Activated CD4-positive, alpha-beta T cell treated with anti-CD3 and anti-CD28 coated beads, Interleukin-2, amount 50 U/mL, for 48 hours (primary cell): Measurements from ENCODE around the gene CCDC80.

Experiments
- DNase-seq, 2 experiments: peaks; one replicate each; pipeline ENCODE4 v3.0.0-alpha.2; 2020

The CCDC80 gene

DNA sequence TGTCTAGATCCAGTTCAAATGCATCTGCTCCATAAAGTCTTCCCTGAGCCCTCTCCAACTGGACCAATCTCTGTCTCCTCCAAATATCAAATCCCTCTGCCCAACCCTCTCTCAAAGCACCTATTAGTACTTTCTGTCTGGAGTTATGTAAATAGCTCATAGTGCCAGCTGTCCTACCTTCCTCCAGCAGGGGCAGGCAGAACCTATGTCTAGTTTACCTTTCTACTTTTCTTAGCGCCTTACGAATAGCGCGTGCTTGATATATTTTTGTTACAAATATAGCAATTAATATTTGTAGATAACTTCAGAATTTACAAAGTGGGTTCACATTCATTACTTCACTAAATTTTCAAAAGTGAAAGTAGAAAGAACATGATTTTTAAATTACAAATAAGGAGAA, 14.0 kb upstream of the CCDC80 start:
- no peak for DNase-seq

GRCh38 chr3:112654492-112654891, 13.5 kb upstream of the CCDC80 start:
- no peak for DNase-seq

GRCh38 chr3:112653881-112654300, 12.9 kb upstream of the CCDC80 start:
- no peak for DNase-seq

GRCh38 chr3:112653209-112653871, 12.4 kb upstream of the CCDC80 start:
- DNase-seq: no peak

- DNase-seq: no peak
Measured at GRCh38 chr3:112651516-112651915, 10.6 kb upstream of the CCDC80 start.

GRCh38 chr3:112651071-112651470, 10.1 kb upstream of the CCDC80 start:
- no peak for DNase-seq

DNA sequence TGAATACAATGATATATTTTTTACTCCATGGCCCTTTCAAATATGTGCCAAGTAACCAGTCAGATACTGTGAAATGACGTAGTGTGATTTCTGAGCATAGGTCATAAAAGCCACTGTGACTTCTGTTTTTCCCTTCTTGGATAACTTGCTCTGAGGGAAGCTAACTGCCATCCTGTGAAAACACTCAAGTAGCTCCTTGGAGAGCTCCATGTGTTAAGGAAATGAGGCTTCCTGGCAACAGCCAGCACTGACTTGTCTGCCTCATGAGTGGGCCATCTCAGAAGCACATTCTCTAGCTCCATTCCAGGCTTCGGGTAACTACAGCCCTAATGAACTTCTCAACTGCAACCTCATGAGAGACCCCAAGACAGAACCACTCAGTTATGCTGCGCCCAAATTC, 9.5 kb upstream of the CCDC80 start:
- DNase-seq: no peak

DNA sequence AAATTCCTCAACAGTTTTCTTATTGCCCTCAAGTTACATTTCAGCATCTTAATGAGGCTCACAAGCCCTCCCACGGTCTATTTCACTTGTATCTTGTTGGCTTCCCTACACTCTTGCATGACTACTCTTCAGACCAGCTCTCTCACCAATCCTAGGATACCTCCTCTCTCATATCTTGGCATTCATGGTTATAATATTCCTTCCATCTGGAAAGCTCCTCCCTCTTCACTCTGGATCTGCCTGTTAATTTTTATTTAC, 8.5 kb upstream of the CCDC80 start:
- DNase-seq: no peak

GRCh38 chr3:112647122-112647521, 6.2 kb upstream of the CCDC80 start:
- no peak for DNase-seq

DNA sequence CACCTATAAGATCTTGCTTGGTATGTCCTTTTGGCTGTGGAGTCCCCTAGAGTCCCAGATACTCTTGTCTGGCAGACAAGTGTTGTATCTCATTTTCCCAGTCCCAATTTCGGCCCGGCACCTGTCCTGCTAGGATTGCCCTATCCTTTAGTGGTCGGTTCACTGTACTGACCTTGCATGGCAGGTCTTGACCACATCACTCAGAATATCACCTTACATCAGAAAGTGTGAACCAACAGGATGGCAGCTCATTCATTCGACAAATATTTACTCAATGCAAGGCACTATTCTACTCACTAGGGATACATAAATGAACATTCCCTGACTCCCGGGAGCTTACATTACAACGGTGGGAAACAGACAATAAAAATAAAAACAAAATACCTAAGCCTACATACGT, 5.7 kb upstream of the CCDC80 start:
- no peak for DNase-seq

DNA sequence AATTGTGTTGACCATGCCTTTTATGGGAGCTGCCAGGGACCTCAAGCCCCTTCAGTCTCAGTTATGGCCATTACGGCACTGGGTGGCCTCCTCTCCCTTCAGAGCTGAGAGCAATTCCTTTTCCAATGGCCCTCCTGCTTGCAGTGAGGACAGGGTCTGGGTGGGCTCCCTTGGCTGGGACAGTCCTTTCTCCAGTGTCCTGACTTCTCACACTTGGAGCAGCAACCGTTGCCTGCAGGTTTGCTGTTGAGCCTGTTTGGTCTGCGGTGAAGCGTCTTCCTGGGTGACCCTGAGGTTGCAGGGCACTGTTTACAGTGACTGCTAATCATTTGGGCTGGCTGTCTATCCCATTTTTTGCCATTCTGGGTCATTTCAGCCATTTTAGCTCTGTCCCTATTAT, 3.5 kb upstream of the CCDC80 start:
- DNase-seq: no peak

DNA sequence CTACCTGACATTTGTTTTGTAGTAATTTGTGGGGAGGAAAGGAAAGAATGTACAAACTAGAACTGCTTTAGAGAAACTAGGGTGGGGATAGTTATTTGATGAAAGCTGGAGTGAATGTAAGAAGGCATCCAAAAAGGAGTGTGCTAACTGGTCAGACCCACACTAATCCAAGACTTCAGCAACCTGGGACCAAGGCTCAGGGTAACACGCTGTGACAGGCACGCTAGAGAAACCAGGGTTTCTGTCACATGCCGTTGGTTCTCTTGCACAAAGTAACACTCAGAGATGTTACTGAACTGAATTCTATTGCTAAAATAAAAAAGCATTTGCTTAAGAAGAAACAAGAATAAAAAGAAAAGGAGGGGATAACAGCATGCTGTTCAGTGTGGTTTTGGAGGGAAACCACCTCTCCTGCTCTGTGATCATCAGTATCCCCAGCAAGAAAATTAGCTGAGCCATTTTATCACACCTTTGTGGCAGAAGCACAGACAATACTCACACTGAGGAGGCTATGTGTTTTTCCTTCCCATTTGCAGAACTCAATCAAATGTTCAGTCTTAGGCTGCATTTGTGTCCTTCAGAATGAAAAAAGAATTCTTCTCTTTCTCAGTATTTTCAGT, 2.8 kb upstream of the CCDC80 start:
- DNase-seq: no peak

- peak; percentile 82 to 87 for DNase-seq
Measured at GRCh38 chr3:112642912-112643506, 2.1 kb upstream of the CCDC80 start.

DNA sequence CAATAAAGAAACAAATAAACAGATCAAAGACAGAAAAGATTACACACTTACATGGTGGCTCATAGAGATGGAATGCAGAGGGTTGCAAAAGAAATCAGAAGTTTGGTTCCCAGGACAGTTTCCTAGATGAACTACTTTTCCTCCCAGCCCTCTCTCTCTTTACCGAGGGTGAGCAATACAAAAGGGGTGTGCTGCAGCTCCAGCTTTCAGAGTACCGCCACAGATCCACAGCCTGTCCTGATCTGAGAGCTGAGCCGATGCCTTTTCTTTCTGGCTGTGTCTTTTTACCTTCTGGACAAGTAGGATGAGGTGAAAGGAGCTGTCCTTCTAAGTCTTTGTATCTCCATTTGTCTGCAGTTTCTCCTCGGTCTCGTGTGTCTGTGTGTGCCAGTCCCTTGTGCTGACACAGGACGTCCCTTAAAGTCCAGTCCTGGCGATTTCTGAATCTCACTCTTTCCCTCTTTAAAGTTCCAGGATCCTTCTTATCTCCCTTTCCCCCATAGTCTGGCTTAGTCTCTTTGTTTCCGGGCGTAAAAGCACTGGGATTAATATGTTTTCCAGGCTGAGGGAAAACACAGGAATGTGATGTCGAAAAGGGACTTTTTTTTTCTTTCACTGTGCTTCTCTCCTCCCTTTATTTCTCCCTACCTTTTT, 540 bp downstream of the CCDC80 start:
- DNase-seq: no peak

GRCh38 chr3:112639455-112640225, 1.3 kb downstream of the CCDC80 start:
- DNase-seq: no peak

GRCh38 chr3:112638327-112639020, 2.5 kb downstream of the CCDC80 start:
- DNase-seq: no peak

- DNase-seq: no peak
Measured at GRCh38 chr3:112637700-112638099, 3.2 kb downstream of the CCDC80 start.

GRCh38 chr3:112635674-112636073, 5.3 kb downstream of the CCDC80 start:
- DNase-seq: no peak

DNA sequence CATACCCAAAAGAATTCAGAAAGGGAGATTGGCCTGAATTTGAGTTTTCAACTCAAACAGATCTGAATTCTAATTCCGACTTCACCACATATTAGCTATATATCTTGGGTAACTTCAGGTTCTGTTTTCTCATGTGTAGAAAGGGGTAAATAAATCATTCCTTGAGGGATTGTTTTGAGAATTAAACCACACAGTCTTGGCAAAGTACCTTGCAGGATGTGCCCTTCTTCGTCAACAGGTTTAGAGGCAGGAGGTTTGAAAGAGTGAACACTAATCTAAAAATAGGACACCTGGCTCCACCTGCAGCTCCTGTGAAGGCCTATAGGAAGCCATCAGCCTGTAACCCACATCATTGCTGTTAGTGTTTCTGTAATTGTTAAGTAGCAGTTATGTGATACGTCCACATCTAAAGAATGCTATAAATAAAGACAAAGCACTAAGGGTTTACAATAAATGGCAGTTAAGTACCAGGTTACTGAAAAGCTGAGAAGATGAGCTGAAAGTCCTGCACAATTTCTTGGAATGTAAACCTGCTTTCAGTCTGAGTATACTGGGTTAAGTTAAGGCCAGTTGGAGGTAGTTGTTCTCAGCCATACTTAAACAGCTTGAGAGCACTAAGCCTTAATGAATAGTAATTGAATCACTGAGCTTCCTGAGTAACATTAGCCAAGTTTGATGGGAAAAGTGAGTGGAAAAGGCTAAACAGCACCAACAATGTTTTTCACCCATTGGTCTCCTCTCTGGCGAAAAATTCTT, 6.0 kb downstream of the CCDC80 start:
- DNase-seq: no peak

- no peak for DNase-seq
Measured at GRCh38 chr3:112633757-112634156, 7.2 kb downstream of the CCDC80 start.

GRCh38 chr3:112633191-112633590, 7.8 kb downstream of the CCDC80 start:
- DNase-seq: no peak

DNA sequence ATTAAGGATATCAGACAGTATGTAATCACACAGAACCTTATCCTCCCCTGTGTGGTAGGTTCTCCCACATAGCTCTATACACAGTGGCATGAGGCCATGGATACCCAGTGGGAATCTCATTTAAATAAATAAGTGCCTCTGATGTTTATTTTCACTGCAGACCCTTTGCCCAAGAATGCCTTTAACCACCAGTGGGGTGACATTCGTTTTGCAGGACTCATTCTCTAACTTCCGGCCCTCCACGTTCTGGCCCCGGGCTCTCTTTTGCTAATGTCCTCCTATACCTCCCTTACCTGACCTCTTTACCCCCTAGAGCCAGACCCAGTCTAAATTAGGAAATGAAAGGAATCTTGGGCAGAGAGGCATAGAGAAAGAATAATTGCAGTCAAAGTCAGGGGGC, 8.3 kb downstream of the CCDC80 start:
- no peak for DNase-seq
